ENCODE measurements around the gene SMARCA4.

DNA sequence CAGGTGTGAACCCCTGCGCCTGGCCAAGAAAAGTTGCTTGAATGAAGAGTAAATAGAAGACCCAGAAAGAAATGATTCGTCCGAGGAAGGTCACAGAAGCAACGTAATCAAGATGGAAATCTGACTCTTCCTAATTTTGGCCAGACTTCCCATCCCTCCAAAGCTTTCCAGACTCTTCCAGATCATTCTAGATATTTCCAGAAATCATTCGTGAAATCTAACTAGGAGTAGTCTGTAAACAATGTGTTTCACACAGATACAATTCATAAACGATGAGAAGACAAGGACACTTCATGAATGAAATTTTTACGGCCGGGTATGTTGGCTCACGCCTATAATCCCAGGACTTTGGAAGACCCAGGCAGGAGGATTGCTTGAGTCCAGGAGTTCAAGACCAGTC is 119.2 kb downstream of the SMARCA4 start:
- TF ChIP-seq, protein P1, sequence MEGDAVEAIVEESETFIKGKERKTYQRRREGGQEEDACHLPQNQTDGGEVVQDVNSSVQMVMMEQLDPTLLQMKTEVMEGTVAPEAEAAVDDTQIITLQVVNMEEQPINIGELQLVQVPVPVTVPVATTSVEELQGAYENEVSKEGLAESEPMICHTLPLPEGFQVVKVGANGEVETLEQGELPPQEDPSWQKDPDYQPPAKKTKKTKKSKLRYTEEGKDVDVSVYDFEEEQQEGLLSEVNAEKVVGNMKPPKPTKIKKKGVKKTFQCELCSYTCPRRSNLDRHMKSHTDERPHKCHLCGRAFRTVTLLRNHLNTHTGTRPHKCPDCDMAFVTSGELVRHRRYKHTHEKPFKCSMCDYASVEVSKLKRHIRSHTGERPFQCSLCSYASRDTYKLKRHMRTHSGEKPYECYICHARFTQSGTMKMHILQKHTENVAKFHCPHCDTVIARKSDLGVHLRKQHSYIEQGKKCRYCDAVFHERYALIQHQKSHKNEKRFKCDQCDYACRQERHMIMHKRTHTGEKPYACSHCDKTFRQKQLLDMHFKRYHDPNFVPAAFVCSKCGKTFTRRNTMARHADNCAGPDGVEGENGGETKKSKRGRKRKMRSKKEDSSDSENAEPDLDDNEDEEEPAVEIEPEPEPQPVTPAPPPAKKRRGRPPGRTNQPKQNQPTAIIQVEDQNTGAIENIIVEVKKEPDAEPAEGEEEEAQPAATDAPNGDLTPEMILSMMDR (IDR thresholded peaks at IDR 0.05): no peak
- TF ChIP-seq POLR2A (IDR thresholded peaks at IDR 0.05): no peak

Measured in Peyer's patch (tissue), 4 donors.